LNCAP (cell line): ENCODE data around the gene IFT25.

ENCODE experiments used
- TF ChIP-seq, protein P1 (sequence below): fragments of 450-650 bp; IDR thresholded peaks from 2 replicates; pipeline ENCODE4 v1.5.1; 2017; ENCODE audit warnings: mild to moderate bottlenecking

The IFT25 gene

DNA sequence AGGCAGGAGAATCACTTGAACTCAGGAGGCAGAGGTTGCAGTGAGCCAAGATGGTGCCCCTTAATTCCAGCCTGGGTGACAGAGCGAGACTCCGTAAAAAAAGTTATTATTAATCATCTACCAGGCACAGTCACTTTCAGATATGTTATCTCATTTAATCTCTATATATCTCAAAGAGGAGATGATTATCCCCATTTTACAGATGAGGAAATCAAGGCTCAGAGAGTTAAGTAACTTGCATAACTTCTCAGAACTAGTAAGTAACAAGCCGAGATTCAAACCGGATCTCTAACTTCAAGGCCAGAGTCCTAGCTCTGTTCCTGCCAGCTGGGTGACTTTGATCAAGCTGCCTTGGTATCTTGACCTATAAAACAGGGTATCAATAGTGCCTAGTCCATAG, 34.1 kb downstream of the IFT25 start:
- TF ChIP-seq, protein P1, sequence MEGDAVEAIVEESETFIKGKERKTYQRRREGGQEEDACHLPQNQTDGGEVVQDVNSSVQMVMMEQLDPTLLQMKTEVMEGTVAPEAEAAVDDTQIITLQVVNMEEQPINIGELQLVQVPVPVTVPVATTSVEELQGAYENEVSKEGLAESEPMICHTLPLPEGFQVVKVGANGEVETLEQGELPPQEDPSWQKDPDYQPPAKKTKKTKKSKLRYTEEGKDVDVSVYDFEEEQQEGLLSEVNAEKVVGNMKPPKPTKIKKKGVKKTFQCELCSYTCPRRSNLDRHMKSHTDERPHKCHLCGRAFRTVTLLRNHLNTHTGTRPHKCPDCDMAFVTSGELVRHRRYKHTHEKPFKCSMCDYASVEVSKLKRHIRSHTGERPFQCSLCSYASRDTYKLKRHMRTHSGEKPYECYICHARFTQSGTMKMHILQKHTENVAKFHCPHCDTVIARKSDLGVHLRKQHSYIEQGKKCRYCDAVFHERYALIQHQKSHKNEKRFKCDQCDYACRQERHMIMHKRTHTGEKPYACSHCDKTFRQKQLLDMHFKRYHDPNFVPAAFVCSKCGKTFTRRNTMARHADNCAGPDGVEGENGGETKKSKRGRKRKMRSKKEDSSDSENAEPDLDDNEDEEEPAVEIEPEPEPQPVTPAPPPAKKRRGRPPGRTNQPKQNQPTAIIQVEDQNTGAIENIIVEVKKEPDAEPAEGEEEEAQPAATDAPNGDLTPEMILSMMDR = no peak

DNA sequence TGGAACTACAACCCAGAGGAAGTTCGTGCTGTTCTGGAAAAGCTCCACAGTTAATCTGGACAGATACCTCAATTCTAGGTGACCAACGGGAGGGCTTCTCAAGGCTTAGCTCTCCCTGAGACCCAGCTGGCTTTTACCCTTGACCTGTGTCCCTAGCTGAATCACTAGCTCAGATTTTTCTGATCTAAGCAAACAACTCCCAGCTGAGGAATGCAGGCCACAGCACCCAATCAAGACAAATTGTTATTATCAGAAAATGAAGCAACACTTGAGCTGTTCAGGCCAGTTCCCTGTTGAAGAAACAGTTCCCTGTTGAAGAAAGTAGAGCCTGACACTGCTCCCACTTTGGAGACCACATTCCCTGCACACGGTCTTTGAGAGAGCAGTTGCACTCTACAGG, 35.6 kb downstream of the IFT25 start:
- TF ChIP-seq, protein P1 = no peak

DNA sequence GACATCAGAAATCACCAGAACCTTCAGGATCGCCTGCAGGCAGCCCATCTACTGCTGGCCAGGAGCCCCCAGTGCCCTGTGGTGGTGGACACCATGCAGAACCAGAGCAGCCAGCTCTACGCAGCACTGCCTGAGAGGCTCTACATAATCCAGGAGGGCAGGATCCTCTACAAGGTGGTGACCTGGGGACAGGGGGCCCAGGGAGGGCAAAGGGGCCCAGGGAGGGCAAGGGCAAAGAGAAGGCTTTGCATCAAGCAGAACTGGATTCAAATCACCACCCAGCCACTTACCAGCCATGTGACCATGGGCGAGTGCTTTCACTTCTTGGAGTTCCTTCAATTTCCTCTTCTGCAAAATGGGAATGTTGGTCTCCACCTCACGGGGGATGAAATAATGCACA, 39.4 kb downstream of the IFT25 start:
- TF ChIP-seq, protein P1 = no peak

DNA sequence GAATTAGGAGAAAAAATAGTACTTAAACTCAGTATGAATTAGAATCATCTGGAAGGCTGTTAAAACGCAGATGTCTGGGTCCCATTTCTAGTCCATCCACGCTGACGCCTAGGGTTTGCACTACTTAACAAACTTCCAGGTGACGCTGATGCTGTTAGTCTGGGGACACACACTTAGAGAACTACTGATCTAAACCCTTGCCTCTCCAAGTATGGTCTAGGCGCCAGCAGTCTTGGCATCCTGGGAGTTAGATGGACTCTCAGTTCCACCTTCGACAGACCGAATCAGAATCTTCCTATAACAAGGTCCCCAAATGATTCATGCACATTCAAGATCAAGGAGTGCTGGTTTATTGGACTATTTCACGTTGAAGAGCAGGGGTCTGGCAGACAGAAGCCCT, 40.0 kb downstream of the IFT25 start:
- TF ChIP-seq, protein P1 = no peak

DNA sequence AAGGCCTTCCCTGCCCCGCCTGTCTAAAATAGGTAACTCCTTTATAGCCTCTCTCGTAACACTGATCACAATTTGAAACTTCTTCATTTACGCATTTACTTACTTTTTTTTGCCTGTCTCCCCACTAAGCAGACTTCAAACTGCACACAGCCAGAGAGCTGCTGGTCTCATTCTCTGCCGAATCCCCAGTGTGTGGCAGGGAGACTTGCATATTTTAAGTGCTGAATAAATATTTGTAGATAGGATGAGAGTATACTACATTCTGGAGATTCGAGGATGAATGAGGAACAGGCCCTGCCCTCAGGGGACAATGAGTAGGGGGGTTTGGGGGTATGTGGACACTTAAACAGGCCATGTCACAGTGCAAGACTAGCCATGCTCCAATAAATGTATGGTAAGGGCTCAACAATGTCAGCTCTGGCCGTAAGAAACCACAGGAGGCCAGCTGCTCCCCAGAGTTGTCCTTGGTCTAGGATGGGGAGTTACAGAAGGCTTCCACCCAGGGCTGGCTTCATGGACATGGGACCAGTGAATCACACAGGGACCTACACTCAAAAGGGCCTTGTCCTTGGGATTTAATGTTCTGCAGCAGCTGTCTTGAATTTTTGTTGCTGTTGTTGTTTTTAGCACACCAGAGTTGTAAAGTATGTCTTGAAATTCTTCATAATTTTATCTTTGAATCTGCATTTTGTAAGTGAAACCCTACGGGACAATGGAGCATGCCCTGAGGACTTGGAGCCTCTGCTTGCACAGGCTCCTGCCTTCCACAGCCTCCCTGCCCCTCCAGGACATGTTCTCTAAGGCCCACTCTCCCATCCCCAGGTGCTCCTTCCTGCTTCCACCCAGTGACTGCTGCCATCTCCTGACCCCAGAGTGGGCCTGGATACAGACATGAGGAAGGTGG, 43.0 kb downstream of the IFT25 start:
- TF ChIP-seq, protein P1 = no peak

DNA sequence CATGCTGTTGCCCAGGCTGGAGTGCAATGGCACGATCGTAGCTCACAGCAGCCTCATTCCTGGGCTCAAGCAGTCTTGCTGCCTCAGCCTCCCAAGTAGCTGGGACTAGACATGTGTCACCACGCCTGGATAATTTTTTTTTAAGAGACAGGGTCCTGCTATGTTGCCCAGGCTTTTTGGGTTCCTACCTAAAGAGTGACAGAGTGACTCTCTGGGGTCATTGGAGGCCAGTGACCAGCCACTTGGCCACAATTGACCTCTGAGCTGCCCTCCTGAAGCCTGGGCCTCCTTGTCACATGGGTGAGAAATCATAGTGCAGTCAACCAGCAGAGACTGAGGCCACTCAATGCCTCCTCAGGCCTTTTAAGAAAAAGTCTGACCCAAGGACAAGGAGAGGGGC, 45.8 kb downstream of the IFT25 start:
- TF ChIP-seq, protein P1 = no peak

DNA sequence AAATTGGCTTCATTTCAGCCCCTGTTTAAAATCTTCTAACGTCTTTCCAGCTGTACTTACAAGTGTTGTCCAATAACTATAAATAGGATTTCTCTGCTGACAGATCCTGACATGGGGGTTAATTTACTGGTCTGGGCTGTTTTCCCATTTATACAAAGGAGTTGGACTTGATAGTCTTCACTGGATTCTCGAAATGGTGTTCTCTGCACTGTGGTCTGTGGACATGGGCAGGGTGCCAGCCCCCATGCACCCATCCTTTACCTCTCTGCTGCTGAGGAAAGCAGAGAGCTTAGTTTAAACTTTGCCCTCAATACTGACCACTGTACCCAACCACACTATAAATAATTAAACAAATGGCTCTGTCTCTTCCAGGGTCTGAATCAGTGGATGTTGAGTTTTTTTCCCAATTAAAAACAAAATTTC, 46.3 kb downstream of the IFT25 start:
- TF ChIP-seq, protein P1 = no peak
